Activated CD8-positive, alpha-beta T cell treated with anti-CD3 and anti-CD28 coated beads, Interleukin-2, amount 10 ng/mL, durations not matched to agents 7 days and 5 days (primary cell): ENCODE data around the gene DOK7. TPM values are rescaled to one million over a fixed set of nuclear protein-coding genes. Genes with fewer than 3 reads are reported as not detected.

ENCODE experiments used
- ATAC-seq: fragments of 150-1000 bp; cut with Tn5 transposase; one replicate; pipeline ENCODE4 v1.10.0; 2021; ENCODE audit warnings: moderate library complexity
- CTCF ChIA-PET: fragments of 350-600 bp; sonication (Branson Sonifier 250); formaldehyde crosslinking; loops from one replicate; lab custom pipeline; 2021; ENCODE audit warnings: antibody characterized with exemption; lab: Charles Lee
- POLR2A ChIA-PET: fragments of 350-600 bp; sonication (Branson Sonifier 250); formaldehyde crosslinking; loops from one replicate; lab custom pipeline; 2021; ENCODE audit warnings: antibody characterized with exemption; lab: Charles Lee
- DNase-seq: peaks from one replicate; pipeline ENCODE4 v3.0.0-alpha.2; 2020
- H3K27ac Mint-ChIP-seq: one replicate; pipeline ENCODE4 v1.8.0; 2021; ENCODE audit warnings: mild to moderate bottlenecking, mixed read lengths
- H3K27me3 Mint-ChIP-seq: one replicate; pipeline ENCODE4 v1.8.0; 2021; ENCODE audit warnings: low read depth, mixed read lengths
- H3K36me3 Mint-ChIP-seq: one replicate; pipeline ENCODE4 v1.8.0; 2021; ENCODE audit warnings: low read depth, mixed read lengths
- H3K4me1 Mint-ChIP-seq: one replicate; pipeline ENCODE4 v1.8.0; 2021; ENCODE audit warnings: low read depth, mixed read lengths
- H3K4me3 Mint-ChIP-seq: one replicate; pipeline ENCODE4 v1.8.0; 2021; ENCODE audit warnings: mild to moderate bottlenecking, mixed read lengths
- H3K9me3 Mint-ChIP-seq: one replicate; pipeline ENCODE4 v1.8.0; 2022; ENCODE audit warnings: mixed read lengths; ENCODE audit not compliant: insufficient read depth
- total RNA-seq, 2 experiments: library from RNA; stranded (reverse); gene quantifications; one replicate each; pipeline ENCODE4 v1.2.3, GENCODE V29; 2021

Gene DOK7
- total RNA-seq, 2 experiments from 2014 or later: not detected

DNA sequence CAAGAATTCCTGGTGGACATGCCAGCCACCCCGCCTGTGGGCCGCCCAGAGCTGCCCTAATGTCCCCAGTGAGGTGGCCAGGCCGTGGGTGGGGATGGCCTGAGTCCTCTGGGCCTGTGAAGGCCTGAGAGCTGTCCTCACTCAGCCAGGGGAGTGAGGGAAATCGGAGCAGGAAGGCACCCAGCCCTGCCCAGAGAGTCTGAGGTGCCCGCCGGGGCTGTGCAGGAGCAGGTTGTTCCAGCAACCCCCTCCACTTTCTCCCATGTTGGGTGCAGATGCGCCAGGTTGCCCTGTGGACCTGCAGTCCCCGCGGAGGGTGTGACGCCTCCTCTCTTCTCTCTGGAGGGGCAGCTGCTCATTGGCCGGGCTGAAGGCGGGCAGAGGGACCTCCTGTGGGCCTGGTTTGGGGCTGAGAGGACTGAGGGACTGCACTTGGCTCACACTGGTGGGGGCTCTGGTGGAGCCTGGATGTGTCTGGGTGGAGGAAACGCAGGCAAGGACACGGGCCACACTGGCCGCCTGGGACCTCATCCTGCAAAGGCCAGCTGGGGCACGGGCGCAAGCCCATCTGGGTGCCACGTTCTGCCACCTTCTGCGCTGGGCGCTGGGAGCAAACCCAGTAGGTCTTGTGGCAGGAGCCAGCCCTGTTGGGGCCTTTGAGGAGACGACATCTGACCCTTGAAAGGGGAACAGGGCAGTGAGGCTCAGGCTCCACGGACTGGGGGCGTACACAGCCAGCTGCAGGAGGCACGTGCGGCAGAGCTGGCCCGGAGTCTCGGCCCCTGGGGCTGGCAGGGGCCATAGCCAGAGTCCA is 14.0 kb downstream of the DOK7 start:
- CTCF ChIA-PET: no interaction called here

DNA sequence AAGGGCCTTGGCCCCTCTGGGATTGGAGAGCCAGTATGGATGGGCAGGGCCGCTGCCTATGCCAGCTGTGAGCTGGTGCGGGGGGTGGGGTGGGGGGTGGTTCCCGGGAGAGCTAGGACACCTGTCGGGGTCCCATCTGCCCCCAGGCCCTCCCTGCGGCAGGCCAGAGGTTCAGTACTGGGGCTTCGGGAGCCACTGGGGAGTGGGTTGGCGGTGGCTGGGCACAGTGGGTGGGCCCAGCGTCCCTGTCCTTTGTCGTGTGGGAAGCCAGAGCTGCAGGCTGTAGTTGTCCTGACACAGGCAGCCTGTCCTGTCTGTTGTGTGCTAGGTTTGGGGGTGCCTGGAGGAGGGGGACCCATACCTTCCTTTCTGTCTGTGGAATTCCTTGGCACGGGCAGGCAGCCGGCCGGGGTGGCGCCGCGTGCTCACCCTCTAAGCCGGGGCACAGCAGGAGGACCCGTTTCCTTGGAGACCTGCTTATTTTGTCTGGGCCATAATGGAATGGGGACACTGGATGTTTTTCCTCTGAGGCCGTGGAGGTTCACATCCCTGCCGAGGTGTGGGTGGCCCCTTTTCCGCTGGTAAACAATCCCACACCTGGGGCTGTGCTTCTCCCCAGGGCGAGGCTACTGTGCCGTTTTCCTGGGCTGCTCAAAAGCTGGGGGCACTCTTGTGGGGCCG is 14.8 kb downstream of the DOK7 start:
- ChIA-PET POLR2A (no interaction called here), CTCF (no interaction called here)
- peaks cover 4% of the 10 kb centered on the region for H3K27me3 Mint-ChIP-seq
- no peak overlapping the region for H3K4me3 Mint-ChIP-seq
- no peaks in the 10 kb centered on the region for H3K4me1 Mint-ChIP-seq
- ATAC-seq (no peak), DNase-seq (no peak)
- no peak overlapping the region for H3K27ac Mint-ChIP-seq
- no peaks in the 10 kb centered on the region for H3K9me3 Mint-ChIP-seq
- H3K36me3 Mint-ChIP-seq: no peaks in the 10 kb centered on the region

More for the DNA sequence above, 14.0 kb downstream of the DOK7 start:
- no peaks in the 10 kb centered on the region for H3K9me3 Mint-ChIP-seq
- H3K27ac Mint-ChIP-seq: no peak overlapping the region
- POLR2A ChIA-PET: no interaction called here
- ATAC-seq (no peak), DNase-seq (no peak)
- H3K4me1 Mint-ChIP-seq: no peaks in the 10 kb centered on the region
- H3K36me3 Mint-ChIP-seq: no peaks in the 10 kb centered on the region
- no peak overlapping the region for H3K4me3 Mint-ChIP-seq
- peaks cover 4% of the 10 kb centered on the region for H3K27me3 Mint-ChIP-seq

DNA sequence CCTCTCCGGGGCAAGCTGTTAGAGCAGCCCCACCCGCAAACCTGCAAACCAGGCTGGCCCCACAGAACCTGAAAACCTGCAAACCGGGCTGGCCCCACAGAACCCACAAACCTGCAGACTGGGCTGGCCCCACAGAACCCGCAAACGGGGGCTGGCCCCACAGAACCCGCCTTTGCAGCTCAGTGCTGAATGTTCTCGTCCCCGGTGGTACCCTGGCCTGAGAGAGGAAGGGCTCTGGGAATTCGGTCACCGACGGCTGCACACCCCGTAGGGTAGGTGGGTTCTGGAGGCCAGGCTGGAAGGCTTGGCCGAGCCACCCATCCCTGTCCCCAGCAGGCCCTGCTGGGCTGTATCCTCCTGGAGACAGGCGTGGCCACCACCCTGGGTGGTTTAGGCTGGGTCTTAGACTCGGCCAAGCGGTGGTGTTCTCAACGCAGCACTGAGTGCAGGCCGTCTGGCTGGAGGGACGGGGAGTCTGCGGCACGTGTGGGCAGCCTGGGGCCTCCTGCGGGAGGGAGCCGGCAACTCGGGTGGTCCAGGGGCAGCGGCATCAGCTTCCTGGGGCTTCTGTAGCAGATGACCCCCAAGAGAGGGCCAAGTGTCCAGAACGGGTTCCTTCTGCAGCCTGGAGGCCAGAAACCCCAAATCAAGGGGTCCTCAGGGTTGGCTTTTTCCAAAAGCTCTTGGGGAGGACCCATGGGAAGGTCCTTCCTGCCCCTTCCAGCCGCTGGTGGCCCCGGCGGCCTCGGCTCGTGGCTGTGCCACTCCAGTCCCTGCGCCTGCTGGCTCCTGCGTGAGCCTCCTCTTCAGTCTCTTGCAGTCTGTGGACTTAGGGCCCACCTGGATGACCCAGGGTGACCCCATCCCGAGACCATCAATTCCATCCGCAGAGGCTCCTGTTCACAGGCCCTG is 15.6 kb downstream of the DOK7 start:
- POLR2A ChIA-PET: no interaction called here
- Mint-ChIP-seq H3K27ac (no peak overlapping the region), H3K9me3 (no peaks in the 10 kb centered on the region), H3K36me3 (no peaks in the 10 kb centered on the region), H3K4me3 (no peak overlapping the region), H3K4me1 (no peaks in the 10 kb centered on the region), H3K27me3 (peaks cover 4% of the 10 kb centered on the region)
- CTCF ChIA-PET: no interaction called here
- DNase-seq: no peak
- no peak for ATAC-seq

DNA sequence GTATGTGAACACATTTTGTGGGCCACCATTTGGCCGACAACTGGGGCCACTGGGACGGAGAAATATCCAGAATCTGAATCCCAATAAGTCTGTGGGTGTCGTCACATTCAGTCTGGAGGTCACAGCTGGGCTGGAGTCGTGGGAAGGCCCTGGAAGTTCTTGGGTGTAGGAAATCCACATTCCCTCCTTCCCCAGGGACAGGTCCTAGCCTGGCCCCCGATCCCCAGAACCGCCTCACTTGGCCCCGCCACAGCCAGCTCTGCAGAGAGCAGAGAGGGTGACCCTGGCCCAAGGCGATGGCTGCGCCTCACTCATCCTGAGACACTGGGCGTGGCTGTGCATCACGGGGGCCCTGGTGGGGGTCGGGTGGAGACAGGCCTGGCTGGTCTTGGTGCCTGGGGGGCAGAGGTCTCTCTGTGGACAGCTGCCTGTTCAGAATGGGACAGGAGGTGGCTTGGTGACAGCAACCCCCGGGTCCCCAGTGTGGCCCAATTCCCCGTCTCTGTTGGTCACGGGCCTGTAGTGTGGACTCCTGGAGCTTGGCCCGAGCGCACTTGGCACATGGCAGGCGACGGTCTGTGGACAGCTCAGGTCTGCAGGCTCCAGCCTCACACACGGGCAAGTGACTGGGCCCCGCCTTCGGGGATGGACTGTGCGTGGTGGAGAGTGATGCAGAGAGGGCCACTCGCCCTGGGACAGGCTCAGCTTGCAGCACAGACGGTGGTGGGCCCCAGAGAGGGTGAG is 16.4 kb downstream of the DOK7 start:
- no peaks in the 10 kb centered on the region for H3K36me3 Mint-ChIP-seq
- ATAC-seq (no peak), DNase-seq (no peak)
- H3K9me3 Mint-ChIP-seq: no peaks in the 10 kb centered on the region
- peaks cover under 1% of the 10 kb centered on the region for H3K4me1 Mint-ChIP-seq
- H3K4me3 Mint-ChIP-seq: no peak overlapping the region
- ChIA-PET CTCF (interaction anchor here (1.1 to 2.5 kb wide), 14 partner anchors 12 to 372 kb away, joined by 3 to 25 read pairs (median 5); no protein-coding TSS in a partner anchor), POLR2A (no interaction called here)
- no peak overlapping the region for H3K27ac Mint-ChIP-seq
- peaks cover 7% of the 10 kb centered on the region for H3K27me3 Mint-ChIP-seq

DNA sequence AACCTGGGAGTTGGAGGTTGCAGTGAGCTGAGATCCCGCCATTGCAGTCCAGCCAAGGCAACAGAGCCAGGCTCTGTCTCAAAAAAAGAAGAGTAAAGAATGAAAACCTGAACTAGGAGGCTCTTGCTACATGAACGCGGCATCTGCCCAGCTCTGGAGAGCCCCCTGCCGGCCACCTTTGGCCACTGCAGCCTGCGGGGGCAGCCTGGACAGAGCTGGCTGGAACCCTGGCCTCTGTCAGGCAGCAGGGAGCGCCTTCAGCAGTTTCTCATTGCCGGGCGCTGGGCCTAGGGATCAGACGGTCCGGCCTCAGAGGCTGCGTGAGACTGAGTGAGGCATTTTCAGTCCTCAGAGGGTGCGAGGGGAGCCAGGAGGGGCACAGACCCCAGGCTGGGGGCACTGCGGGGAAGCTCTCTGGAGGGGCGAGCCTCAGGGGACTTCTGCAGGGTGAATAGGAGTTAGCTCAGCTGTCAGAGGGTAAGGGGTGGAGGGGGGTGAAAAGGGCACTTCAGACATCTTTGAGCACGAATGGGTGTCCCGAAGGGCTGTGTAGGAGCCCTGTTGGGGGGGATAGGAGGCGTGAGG is 17.5 kb downstream of the DOK7 start:
- Mint-ChIP-seq H3K27ac (no peak overlapping the region), H3K4me3 (no peak overlapping the region)
- POLR2A ChIA-PET: no interaction called here

DNA sequence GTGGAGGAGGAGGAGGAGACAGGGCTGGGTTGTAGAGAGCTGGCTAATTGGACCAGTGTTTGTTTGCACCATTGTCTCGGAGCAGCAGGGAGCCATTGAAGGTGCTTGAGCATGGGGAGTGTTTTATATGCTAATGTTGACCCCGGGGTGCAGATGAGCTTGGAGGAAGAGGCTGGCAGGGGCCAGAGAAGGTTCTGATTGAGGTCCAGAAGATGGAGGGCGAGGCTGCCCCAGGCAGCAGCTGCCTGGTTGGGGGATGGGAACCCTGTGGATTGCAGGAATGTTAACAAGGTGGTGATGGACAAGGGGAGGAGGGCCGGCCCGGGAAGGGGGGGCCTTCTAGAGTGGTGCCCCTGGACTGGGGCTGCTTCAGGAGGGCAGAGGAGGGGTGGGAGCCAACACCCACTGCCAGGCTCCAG is 18.0 kb downstream of the DOK7 start:
- CTCF ChIA-PET: interaction anchor here (0.7 to 2.5 kb wide), 28 partner anchors 10 to 399 kb away, joined by 3 to 25 read pairs (median 5); no protein-coding TSS in a partner anchor
- H3K9me3 Mint-ChIP-seq: no peaks in the 10 kb centered on the region

More for the DNA sequence above, 17.5 kb downstream of the DOK7 start:
- no peaks in the 10 kb centered on the region for H3K36me3 Mint-ChIP-seq
- CTCF ChIA-PET: interaction anchor here (0.6 to 2.5 kb wide), 29 partner anchors 8 to 400 kb away, joined by 3 to 25 read pairs (median 5); no protein-coding TSS in a partner anchor
- H3K4me1 Mint-ChIP-seq: peaks cover 7% of the 10 kb centered on the region
- DNase-seq: peak; percentile 83
- no peaks in the 10 kb centered on the region for H3K9me3 Mint-ChIP-seq
- H3K27me3 Mint-ChIP-seq: peaks cover 11% of the 10 kb centered on the region
- peak; percentile 78 for ATAC-seq

DNA sequence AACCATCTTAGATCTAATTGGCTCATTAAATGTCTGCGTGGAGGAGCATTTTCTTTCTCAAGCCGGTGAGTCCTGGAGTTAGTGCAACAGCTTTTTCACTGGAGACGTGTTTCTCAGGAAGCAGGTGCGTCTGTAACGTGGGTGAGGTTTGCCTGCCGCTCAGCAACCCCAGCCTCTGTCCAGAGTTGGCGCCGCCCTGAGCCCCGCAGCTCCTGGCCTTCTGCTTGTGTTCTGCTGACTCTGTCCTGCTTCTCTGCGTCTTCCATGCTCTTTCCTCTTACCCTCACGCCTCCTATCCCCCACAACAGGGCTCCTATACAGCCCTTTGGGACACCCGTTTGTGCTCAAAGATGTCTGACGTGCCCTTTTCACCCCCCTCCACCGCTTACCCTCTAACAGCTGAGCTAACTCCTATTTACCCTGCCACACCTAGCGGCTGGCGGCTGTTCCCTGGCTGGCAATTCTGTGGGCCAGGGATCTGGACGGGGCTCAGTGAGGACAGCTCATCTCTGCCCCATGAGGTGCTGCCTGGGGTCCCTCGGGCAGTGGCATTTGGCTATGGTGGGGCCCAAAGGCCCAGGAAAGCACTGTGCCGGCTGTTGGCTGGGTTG is 18.8 kb downstream of the DOK7 start:
- Mint-ChIP-seq H3K27me3 (peaks cover 13% of the 10 kb centered on the region), H3K9me3 (no peaks in the 10 kb centered on the region), H3K27ac (no peak overlapping the region), H3K4me1 (peaks cover 15% of the 10 kb centered on the region), H3K36me3 (no peaks in the 10 kb centered on the region), H3K4me3 (no peak overlapping the region)
- POLR2A ChIA-PET: no interaction called here
- no peak for ATAC-seq
- DNase-seq: no peak
- CTCF ChIA-PET: interaction anchor here (1.4 to 2.5 kb wide), 8 partner anchors 79 to 399 kb away, joined by 3 to 25 read pairs (median 8); no protein-coding TSS in a partner anchor

More for the DNA sequence above, 18.0 kb downstream of the DOK7 start:
- Mint-ChIP-seq H3K36me3 (no peaks in the 10 kb centered on the region), H3K4me1 (peaks cover 10% of the 10 kb centered on the region), H3K27me3 (peaks cover 11% of the 10 kb centered on the region), H3K4me3 (no peak overlapping the region), H3K27ac (no peak overlapping the region)
- POLR2A ChIA-PET: no interaction called here
- ATAC-seq: no peak
- no peak for DNase-seq

DNA sequence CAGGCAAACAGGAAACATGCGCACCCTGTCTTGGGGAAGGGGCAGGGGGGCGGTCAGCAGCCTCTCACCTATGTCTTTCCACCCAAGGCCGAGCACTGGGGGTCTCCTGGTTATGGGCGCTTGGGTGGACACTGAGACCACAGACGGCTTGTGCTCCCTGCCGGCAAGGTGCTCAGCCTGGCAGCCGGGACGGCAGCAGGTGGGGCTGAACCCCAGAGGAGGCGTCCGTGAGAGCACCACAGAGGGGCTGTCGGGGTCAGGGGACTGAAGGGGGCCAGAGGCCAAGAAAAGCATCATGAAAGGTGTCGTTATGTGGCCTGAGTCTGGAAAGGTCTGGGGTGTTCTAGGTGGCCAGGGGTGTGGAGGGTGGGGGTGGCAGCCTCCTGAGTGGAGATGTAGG is 19.6 kb downstream of the DOK7 start:
- no peak overlapping the region for H3K4me3 Mint-ChIP-seq
- peaks cover 15% of the 10 kb centered on the region for H3K4me1 Mint-ChIP-seq
- H3K9me3 Mint-ChIP-seq: no peaks in the 10 kb centered on the region
- H3K27ac Mint-ChIP-seq: no peak overlapping the region
- no peak for DNase-seq
- H3K36me3 Mint-ChIP-seq: no peaks in the 10 kb centered on the region
- ChIA-PET POLR2A (no interaction called here), CTCF (no interaction called here)
- no peak for ATAC-seq
- peaks cover 13% of the 10 kb centered on the region for H3K27me3 Mint-ChIP-seq

DNA sequence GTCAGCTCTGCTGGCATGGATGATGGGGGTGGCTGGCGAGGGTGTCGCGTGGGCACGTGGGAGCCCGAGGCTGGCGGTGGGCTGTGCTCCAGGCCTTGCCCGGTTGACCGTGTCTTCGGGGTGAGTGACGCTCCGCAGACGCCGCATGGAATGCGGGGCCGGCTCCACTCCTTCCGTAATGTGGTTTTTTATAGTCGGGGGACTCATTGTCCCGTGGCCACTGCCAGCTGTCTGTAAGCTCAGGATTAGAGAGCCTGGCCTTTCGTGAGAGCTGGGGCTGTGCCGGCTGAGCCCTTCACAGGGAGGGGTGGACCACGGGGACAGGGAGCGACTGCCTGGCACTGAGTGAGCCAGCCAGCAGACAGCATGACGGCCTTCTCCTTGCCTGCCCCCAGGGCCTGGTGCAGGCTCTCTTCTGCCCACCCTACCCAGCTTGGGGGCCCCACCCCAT is 20.4 kb downstream of the DOK7 start:
- Mint-ChIP-seq H3K27me3 (peaks cover 13% of the 10 kb centered on the region), H3K4me1 (peaks cover 15% of the 10 kb centered on the region), H3K9me3 (no peaks in the 10 kb centered on the region), H3K27ac (no peak overlapping the region), H3K4me3 (no peak overlapping the region), H3K36me3 (no peaks in the 10 kb centered on the region)
- POLR2A ChIA-PET: no interaction called here
- CTCF ChIA-PET: no interaction called here
- ATAC-seq (no peak), DNase-seq (no peak)

DNA sequence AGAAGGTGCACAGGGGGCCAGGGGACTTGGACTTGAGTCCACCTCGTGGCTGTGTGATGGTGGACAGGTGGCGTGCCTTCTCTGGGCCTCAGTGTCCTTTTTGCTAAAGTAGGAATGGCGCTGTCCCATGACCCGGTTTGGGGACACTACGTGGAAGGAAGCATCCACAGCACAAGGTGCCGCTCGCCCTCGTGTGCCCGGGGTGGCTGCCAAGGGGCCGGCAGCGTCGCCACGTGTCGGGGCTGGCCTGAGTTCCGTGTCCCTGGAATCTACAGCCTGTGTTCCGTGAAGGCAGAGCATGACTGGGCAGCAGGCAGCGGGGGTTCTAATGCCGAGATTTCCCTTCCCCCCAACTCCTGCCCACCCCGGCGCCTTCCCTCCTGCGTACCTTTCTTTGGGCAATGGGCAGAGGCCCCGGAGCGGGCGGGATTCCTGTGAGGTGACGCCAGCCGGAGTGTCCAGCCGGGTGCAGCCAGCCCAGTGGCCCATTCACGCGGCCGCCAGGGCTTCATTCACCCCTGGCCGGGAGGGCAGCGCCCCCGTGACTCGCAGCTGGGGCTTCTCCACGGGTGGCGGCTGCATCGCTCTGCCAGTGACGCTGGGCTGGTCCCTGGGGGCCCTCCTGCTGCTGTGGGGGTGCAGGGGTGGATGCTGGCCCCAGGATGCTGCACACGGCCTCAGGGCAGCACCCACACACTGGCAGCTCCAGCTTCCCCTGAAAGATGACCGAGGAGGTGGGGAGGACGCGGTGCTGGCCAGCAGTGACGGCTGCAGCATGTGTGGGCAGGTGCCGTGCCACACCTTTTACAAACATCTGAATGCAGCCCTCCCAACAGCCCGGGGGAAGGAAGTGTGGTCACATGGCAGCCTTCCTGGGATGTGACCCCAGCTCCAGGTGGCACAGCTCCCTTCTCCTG is 21.2 kb downstream of the DOK7 start:
- DNase-seq (no peak), ATAC-seq (no peak)
- H3K9me3 Mint-ChIP-seq: no peaks in the 10 kb centered on the region
- peaks cover 15% of the 10 kb centered on the region for H3K4me1 Mint-ChIP-seq
- no peaks in the 10 kb centered on the region for H3K36me3 Mint-ChIP-seq
- ChIA-PET CTCF (no interaction called here), POLR2A (no interaction called here)
- H3K4me3 Mint-ChIP-seq: no peak overlapping the region
- peaks cover 16% of the 10 kb centered on the region for H3K27me3 Mint-ChIP-seq
- no peak overlapping the region for H3K27ac Mint-ChIP-seq
